SK-N-MC (cell line): ENCODE results near the gene FBXW11.
"Not testable (repeated sequence)": the region's sequence is repeated elsewhere in the genome, so short reads cannot be mapped to it uniquely, and the experiment has no call there.

Experiments
- DNase-seq: peaks from one replicate; pipeline ENCODE4 v3.0.0-alpha.2; 2011; ENCODE audit warnings: low read depth, low spot score
- H3K27ac ChIP-seq: fragments of 200-600 bp; sonication (generic); 2 replicates; pipeline ENCODE4 v1.5.1; 2016; ENCODE audit warnings: mixed run types
- H3K36me3 ChIP-seq: fragments of 200-600 bp; sonication (generic); 2 replicates; pipeline ENCODE4 v1.6.1; 2017; ENCODE audit warnings: antibody characterized with exemption, low read length, mixed read lengths; ENCODE audit not compliant: insufficient read depth
- H3K4me3 ChIP-seq: fragments of 200-600 bp; sonication (generic); 2 replicates; pipeline ENCODE4 v1.5.1; 2016
- H3K9ac ChIP-seq: fragments of 200-600 bp; sonication (generic); 2 replicates; pipeline ENCODE4 v1.8.0; 2017; ENCODE audit warnings: mixed run types, mixed read lengths; ENCODE audit not compliant: insufficient read length
- H3K9me3 ChIP-seq: fragments of 200-600 bp; sonication (generic); 2 replicates; pipeline ENCODE4 v1.6.1; 2017; ENCODE audit warnings: low read depth, mild to moderate bottlenecking, antibody characterized with exemption, low read length, moderate library complexity, mixed read lengths
- EZH2 ChIP-seq: fragments of 200-600 bp; sonication (generic); IDR thresholded peaks from one replicate; pipeline ENCODE4 v1.6.1; 2017; ENCODE audit warnings: antibody characterized with exemption
- FOXP2 ChIP-seq: optimal IDR thresholded peaks from 2 replicates; pipeline ENCODE3; 2011; ENCODE audit warnings: mild to moderate bottlenecking, moderate library complexity; ENCODE audit not compliant: insufficient read depth; ENCODE audit errors: extremely low read length, control extremely low read depth
- POLR2AphosphoS5 ChIP-seq: IDR thresholded peaks from 2 replicates; pipeline ENCODE4 v1.6.1; 2012; ENCODE audit warnings: mild to moderate bottlenecking, low read depth, low read length, borderline replicate concordance

Gene FBXW11

GRCh38 chr5:172031894-172032461 is 25.5 kb upstream of the FBXW11 start:
- Histone ChIP-seq H3K36me3 (no peaks in the 10 kb centered on the region), H3K9ac (no peak overlapping the region), H3K4me3 (no peak overlapping the region), H3K9me3 (no peaks in the 10 kb centered on the region), H3K27ac (no peak overlapping the region)
- no peak for DNase-seq
- TF ChIP-seq POLR2AphosphoS5 (no peak), FOXP2 (no peak), EZH2 (no peak)

DNA sequence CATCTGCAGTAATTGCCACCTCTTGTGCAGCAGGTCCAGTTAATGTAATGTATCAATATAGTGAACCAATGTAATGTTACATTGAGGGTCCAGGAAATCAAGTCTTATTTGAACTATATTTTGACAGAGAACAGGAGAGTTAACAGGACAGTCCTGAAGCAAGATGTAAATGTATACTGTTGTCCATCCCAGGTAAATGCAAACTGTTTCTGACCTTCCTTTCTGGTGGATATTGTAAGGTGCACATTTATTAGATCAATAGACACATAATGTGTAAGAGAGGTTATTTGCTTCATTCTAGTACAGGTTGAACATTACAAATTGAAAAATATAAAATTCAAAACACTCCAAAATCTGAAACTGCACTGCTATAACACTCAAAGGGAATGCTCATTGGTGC is 23.4 kb upstream of the FBXW11 start:
- TF ChIP-seq FOXP2 (no peak), EZH2 (no peak), POLR2AphosphoS5 (no peak)
- Histone ChIP-seq H3K27ac (no peak overlapping the region), H3K4me3 (no peak overlapping the region), H3K36me3 (no peaks in the 10 kb centered on the region), H3K9ac (no peak overlapping the region), H3K9me3 (no peaks in the 10 kb centered on the region)
- no peak for DNase-seq

DNA sequence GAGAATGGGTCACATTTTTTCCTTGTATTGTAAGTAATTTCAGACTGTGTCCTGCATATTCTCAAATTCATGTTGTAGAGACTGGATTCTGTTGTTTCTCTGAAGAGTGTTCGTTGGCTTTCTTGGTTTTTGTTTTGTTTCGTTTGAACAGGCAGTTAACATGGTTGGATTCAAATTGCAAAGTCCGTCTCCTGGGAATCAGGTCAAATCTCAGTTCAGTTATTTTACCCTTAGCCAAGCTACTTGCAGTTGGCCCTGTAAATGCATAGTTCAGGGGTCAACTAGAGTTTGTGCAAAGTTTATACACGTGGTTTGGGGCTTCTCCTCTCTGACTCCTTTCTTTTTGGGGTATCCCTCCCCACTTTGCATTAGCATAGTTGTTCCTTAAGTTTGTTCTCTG is 21.7 kb upstream of the FBXW11 start:
- TF ChIP-seq FOXP2 (no peak), EZH2 (no peak), POLR2AphosphoS5 (no peak)
- no peak overlapping the region for H3K9ac ChIP-seq
- no peak for DNase-seq
- no peaks in the 10 kb centered on the region for H3K36me3 ChIP-seq
- no peaks in the 10 kb centered on the region for H3K9me3 ChIP-seq
- H3K4me3 ChIP-seq: no peak overlapping the region
- no peak overlapping the region for H3K27ac ChIP-seq

DNA sequence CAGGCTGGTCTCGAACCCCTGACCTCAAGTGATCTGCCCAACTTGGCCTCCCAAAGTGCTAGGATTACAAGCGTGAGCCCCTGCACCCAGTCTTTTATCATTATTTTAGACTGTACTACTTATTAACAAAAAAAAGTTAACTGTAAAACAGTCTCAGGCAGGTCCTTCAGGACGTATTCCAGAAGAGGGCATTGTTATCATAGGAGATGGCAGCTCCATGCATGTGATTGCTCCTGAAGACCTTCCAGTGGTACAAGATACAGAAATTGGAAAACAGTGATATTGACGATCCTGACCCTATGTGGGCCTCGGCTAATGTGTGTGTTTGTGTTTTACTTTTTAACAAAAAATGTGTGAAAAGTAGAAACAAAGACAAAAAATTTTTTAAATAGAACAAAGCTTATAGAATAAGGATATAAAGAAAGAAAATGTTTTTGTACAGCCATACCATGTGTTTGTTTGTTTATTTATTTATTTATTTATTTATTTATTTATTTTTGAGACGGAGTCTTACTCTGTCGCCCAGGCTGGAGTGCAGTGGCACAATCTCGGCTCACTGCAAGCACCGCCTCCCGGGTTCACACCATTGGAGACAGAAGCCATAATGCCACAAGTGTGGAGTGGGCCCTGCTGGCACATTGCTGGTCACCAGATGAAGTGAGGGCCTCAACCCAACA is 13.8 kb upstream of the FBXW11 start:
- not testable (repeated sequence) for H3K4me3 ChIP-seq, H3K9me3 ChIP-seq, DNase-seq, H3K9ac ChIP-seq, H3K36me3 ChIP-seq, H3K27ac ChIP-seq

DNA sequence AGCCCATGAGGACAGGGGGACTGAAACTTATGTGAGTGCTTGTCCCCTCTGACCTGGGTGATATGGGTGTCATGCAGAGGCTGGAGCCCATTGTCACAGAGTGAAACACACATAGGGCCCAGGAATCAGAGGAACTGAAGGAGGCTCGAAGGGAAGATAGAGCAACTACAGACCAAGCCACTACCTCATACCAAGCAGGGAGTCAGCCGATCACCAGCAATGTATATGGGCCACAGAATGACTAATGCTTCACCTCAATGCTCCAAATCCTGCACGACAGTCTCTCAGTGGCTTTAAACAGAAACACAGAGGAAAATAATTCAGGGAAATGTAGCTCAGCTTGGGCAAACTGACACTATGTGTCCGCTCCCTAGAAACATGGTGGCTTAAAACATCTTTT is 8.9 kb upstream of the FBXW11 start:
- Histone ChIP-seq H3K9me3 (no peaks in the 10 kb centered on the region), H3K4me3 (no peak overlapping the region), H3K9ac (no peak overlapping the region), H3K36me3 (no peaks in the 10 kb centered on the region), H3K27ac (no peak overlapping the region)
- no peak for DNase-seq
- TF ChIP-seq POLR2AphosphoS5: no peak
- no peak for TF ChIP-seq EZH2
- TF ChIP-seq FOXP2: no peak

GRCh38 chr5:172010278-172010677 is 3.8 kb upstream of the FBXW11 start:
- Histone ChIP-seq H3K36me3 (no peaks in the 10 kb centered on the region), H3K9ac (no peak overlapping the region), H3K4me3 (no peak overlapping the region), H3K9me3 (no peaks in the 10 kb centered on the region), H3K27ac (no peak overlapping the region)
- DNase-seq: no peak
- no peak for TF ChIP-seq FOXP2
- TF ChIP-seq EZH2: no peak
- no peak for TF ChIP-seq POLR2AphosphoS5

DNA sequence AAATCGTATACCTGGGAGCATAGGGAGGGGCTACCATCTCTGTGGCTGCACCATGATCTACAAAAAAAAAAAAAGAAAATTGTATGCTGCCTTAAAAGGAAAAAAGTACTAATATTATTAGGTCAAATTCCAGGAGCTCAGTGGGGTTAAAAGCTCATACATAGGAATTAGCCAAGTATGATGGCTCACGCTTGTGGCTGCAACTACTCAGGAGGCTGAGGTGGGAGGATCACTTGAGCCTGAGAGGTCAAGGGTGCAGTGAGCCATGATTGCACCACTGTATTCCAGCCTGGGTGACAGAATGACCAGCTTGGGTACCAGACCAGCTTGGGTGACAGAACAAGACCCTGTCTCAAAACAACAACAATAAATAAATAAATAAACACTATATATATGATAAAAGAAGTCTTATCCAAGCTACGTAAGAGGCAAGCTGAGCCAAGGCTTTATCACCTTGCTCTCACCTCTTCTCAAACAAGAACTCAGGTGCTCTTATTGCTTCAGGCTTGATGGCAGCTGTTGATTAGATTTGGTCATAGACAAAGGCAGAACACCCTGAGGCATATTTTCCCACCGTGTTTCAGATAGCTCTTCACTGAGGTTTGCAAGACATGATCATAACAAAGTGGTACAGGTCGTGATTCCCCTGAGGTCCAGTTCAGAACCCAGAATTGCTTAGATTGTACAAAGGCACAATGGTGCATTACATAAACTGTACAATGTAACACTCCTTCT is 3.3 kb upstream of the FBXW11 start:
- Histone ChIP-seq H3K4me3 (no peak overlapping the region), H3K36me3 (no peaks in the 10 kb centered on the region), H3K9ac (no peak overlapping the region), H3K9me3 (no peaks in the 10 kb centered on the region), H3K27ac (no peak overlapping the region)
- TF ChIP-seq EZH2: no peak
- no peak for TF ChIP-seq POLR2AphosphoS5
- no peak for TF ChIP-seq FOXP2
- no peak for DNase-seq

- Histone ChIP-seq H3K36me3 (no peaks in the 10 kb centered on the region), H3K9me3 (no peaks in the 10 kb centered on the region), H3K9ac (no peak overlapping the region), H3K27ac (no peak overlapping the region), H3K4me3 (no peak overlapping the region)
- TF ChIP-seq EZH2: no peak
- TF ChIP-seq FOXP2: no peak
- TF ChIP-seq POLR2AphosphoS5: no peak
- DNase-seq: no peak
Measured at GRCh38 chr5:172008689-172009141, 2.3 kb upstream of the FBXW11 start.
